Esophagus muscularis mucosa (tissue), 4 donors: ENCODE results near the gene NPPC. TPM values are rescaled to one million over a fixed set of nuclear protein-coding genes. Genes with fewer than 3 reads are reported as not detected.

Experiments
- DNase-seq: peaks from one replicate; pipeline ENCODE4 v3.0.0-alpha.2; 2017; ENCODE audit errors: extremely low spot score
- H3K27ac ChIP-seq, 4 donors: fragments of 200-600 bp; sonication (generic); replicated peaks in 1 of 4; 1 replicate in 3 of 4; 2 replicates in 1 of 4; pipeline ENCODE4 v1.5.1; 2016 to 2019; ENCODE audit warnings: mild to moderate bottlenecking in 1 of 4
- H3K27me3 ChIP-seq, 4 donors: fragments of 200-600 bp; sonication (generic); one replicate each; pipeline versions ENCODE4 v1.5.1 to v1.6.0; 2016 to 2019
- H3K36me3 ChIP-seq, 4 donors: fragments of 200-600 bp; sonication (generic); one replicate each; pipeline ENCODE4 v1.5.1; 2016 to 2019
- H3K4me1 ChIP-seq, 4 donors: fragments of 200-600 bp; sonication (generic); one replicate each; pipeline ENCODE4 v1.5.1; 2016 to 2019
- H3K4me3 ChIP-seq, 4 donors: fragments of 200-600 bp; sonication (generic); 1 replicate in 2 of 4; 2 replicates in 2 of 4; pipeline ENCODE4 v1.5.1; 2016 to 2019; ENCODE audit warnings: mild to moderate bottlenecking in 4 of 4, moderate library complexity in 1 of 4
- H3K9me3 ChIP-seq, 4 donors: fragments of 200-600 bp; sonication (generic); 1 replicate in 3 of 4; 2 replicates in 1 of 4; pipeline ENCODE4 v1.5.1; 2016 to 2019
- CTCF ChIP-seq, 3 experiments: fragments of 200-600 bp in 2 of 3; fragments of 450-650 bp in 1 of 3; sonication (generic) in 2 of 3; IDR thresholded peaks; one replicate each; pipeline ENCODE4 v1.5.1; 2017 to 2019; ENCODE audit warnings: antibody characterized with exemption in 3 of 3, mild to moderate bottlenecking in 2 of 3, moderate library complexity in 1 of 3
- EP300 ChIP-seq: sonication (generic); formaldehyde crosslinking; IDR thresholded peaks from one replicate; pipeline ENCODE4 v1.6.1; 2017; ENCODE audit warnings: antibody characterized with exemption
- POLR2A ChIP-seq: fragments of 450-650 bp; IDR thresholded peaks from one replicate; pipeline ENCODE4 v1.6.1; 2017; ENCODE audit warnings: antibody characterized with exemption, moderate library complexity, mild to moderate bottlenecking, low read depth
- POLR2AphosphoS5 ChIP-seq, 2 donors: sonication (generic); formaldehyde crosslinking; IDR thresholded peaks; one replicate each; pipeline ENCODE4 v1.6.1; 2017; ENCODE audit warnings: antibody characterized with exemption in 2 of 2
- WGBS: methylation state at CpG from one replicate; pipeline ENCODE4 v1.1.5; 2018; 5-methylcytosine and 5-hydroxymethylcytosine counted together
- intact Hi-C: fragments of 100-400 bp; cut with DNase I; formaldehyde crosslinking; loops from one replicate; pipeline ENCODE4 v1.15.1; 2023
- total RNA-seq, 4 donors: library from RNA; depleted of rRNA; stranded (reverse); fragments of >200 nt; gene quantifications; one replicate each; pipeline versions ENCODE4 v1.1.0 to v1.2.1, GENCODE V29; 2016

Gene NPPC
- total RNA-seq, 4 donors from 2014 or later, result 0.66 to 0.98 TPM; not detected in 2

GRCh38 chr2:231925303-231926179, 655 bp downstream of the NPPC start:
- H3K27me3 ChIP-seq, result peaks cover 4 to 94% (median 20%) of the 10 kb centered on the region in 4 donors
- WGBS, result no CpG with 5 or more reads among the region's 96 CpGs
- H3K27ac ChIP-seq, result no peak overlapping the region
- no peaks in the 10 kb centered on the region for H3K9me3 ChIP-seq
- TF ChIP-seq POLR2AphosphoS5 (IDR thresholded peaks at IDR 0.05), result no peak
- TF ChIP-seq EP300, result no peak
- peak; percentile 85 to 95 (median 94) for TF ChIP-seq CTCF (IDR thresholded peaks at IDR 0.05)
- no peak for TF ChIP-seq POLR2A
- peaks cover 18 to 40% (median 32%) of the 10 kb centered on the region in 4 donors for H3K4me1 ChIP-seq
- no peak for DNase-seq
- no peaks in the 10 kb centered on the region for H3K36me3 ChIP-seq
- intact Hi-C loops, result loop anchor here (2.0 to 5.0 kb wide), 2 partner anchors 217 to 401 kb away; no protein-coding TSS in a partner anchor
- peak overlapping the region; percentile 46 to 62 (median 52) for H3K4me3 ChIP-seq

DNA sequence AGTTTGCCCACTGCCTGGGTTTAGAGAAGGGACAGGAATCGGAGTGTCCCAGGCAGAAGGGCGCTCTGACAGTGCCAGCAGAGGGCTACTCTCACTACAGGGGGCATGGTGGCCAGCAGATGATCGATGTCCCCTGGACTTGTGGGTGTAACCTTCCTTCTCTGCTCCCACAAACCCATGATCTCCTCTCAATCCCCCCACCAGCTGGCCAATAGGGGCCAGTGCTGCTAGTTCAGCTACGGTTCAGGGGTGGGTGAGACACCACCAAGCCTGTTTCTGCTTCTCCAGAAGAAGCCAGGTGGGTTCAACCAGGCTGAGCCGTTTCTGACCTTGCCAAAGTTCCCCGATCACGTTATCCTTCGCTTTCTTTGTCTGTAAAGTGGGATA, 1.3 kb downstream of the NPPC start:
- no peaks in the 10 kb centered on the region for H3K9me3 ChIP-seq
- H3K4me3 ChIP-seq, result peak overlapping the region; percentile 46 to 62 (median 52)
- H3K4me1 ChIP-seq, result peaks cover 18 to 33% (median 29%) of the 10 kb centered on the region in 4 donors
- peaks cover 4 to 92% (median 20%) of the 10 kb centered on the region in 4 donors for H3K27me3 ChIP-seq
- intact Hi-C loops, result loop anchor here (2.0 to 5.0 kb wide), 3 partner anchors 217 to 512 kb away; no protein-coding TSS in a partner anchor
- no peaks in the 10 kb centered on the region for H3K36me3 ChIP-seq
- 38% methylated on average over 8 of the region's 8 CpGs for WGBS
- no peak overlapping the region for H3K27ac ChIP-seq
- TF ChIP-seq POLR2A (no peak), POLR2AphosphoS5 (IDR thresholded peaks at IDR 0.05) (no peak), CTCF (IDR thresholded peaks at IDR 0.05) (no peak), EP300 (no peak)
- no peak for DNase-seq

DNA sequence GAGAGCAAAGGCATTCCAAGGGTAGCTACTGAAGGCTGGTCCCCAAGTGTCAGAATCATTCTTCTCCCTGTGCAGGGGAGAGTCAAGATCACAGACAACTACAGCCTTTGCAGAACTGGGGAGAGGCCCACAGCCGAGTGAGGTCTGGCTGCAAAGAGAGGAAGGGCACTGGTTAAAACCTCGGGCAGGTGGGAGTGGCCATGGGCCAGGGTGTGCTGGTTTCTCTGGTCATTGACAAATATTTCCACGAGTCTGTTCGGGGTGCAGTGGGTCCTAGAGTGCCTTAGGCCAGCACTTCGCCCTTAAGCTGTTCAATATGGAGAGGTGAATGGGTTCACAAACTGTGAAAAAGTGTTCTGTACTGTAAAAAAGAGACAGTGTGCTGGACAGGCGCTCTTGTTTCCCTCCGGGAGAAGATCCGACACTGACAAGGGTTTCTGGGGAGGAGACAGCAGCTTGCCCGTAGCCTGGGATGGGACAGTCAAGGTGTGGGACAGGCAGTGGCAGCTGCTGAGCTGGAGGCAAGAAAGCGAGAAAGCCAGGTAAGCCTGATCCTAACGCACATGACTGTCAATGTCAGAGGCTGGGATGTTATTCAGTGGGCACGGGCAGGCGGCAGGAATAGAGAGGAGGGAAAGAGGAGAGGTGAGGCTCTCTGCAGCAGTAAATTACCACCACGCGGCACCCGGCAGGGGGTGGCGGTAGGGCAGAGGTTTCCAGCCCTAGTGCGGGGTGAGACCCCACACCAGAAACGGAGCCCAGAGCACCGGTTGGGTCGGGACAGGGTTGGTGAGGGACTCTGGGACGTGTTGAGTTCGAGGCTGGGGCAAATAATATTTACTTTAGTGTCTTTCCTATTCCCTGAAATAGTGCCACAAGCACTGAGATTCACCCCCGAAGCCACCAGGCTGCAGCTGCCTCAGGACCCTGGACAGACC, 2.0 kb downstream of the NPPC start:
- DNase-seq, result no peak
- intact Hi-C loops, result loop anchor here (2.0 to 5.0 kb wide), 2 partner anchors 403 to 513 kb away; no protein-coding TSS in a partner anchor
- H3K27ac ChIP-seq, result no peak overlapping the region
- H3K9me3 ChIP-seq, result no peaks in the 10 kb centered on the region
- peak overlapping the region in 2 of 4 donors; percentile 55 to 62 for H3K4me3 ChIP-seq
- no peaks in the 10 kb centered on the region for H3K36me3 ChIP-seq
- peaks cover 18 to 27% (median 26%) of the 10 kb centered on the region in 4 donors for H3K4me1 ChIP-seq
- peaks cover 4 to 90% (median 20%) of the 10 kb centered on the region in 4 donors for H3K27me3 ChIP-seq
- TF ChIP-seq CTCF (IDR thresholded peaks at IDR 0.05) (no peak), EP300 (no peak), POLR2AphosphoS5 (IDR thresholded peaks at IDR 0.05) (no peak), POLR2A (no peak)
- 84% methylated on average over 24 of the region's 24 CpGs for WGBS

- H3K27ac ChIP-seq, result no peak overlapping the region
- no peaks in the 10 kb centered on the region for H3K36me3 ChIP-seq
- DNase-seq, result no peak
- peaks cover 18 to 27% (median 26%) of the 10 kb centered on the region in 4 donors for H3K4me1 ChIP-seq
- WGBS, result 62% methylated on average over 3 of the region's 3 CpGs
- intact Hi-C loops, result loop anchor here (5.0 kb wide), 1 partner anchor 514 kb away; no protein-coding TSS in a partner anchor
- TF ChIP-seq EP300 (no peak), POLR2A (no peak), POLR2AphosphoS5 (IDR thresholded peaks at IDR 0.05) (no peak), CTCF (IDR thresholded peaks at IDR 0.05) (no peak)
- H3K4me3 ChIP-seq, result no peak overlapping the region
- no peaks in the 10 kb centered on the region for H3K9me3 ChIP-seq
- peaks cover 4 to 87% (median 20%) of the 10 kb centered on the region in 4 donors for H3K27me3 ChIP-seq
Observed at GRCh38 chr2:231923010-231923344, 3.2 kb downstream of the NPPC start.
